Measurements from ENCODE around the gene RNU5D-1. TPM values are rescaled to one million over a fixed set of nuclear protein-coding genes. Genes with fewer than 3 reads are reported as not detected.

The RNU5D-1 gene
- total RNA-seq, 2 experiments from 2014 or later, result not detected

DNA sequence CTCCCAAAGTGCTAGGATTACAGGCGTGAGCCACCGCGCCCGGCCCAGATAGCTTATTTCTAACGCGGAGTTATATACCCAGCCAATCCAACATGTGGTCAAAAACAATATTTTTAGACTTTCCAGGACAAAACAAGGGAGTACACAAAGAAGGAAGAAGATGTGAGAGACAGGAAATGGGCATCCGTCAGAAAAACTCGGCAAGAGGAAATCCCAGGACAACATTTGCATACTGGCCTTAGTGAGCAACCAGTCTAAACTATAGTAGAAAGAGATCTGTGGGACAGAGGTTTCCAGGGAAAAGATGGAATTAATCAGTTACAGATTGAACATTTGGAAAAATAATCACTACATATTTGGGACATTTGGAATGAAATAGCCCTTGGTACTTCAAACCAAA is 45.1 kb downstream of the RNU5D-1 start:
- ATAC-seq (ENCODE audit: poor library complexity) (no peak), DNase-seq (no peak)
- Mint-ChIP-seq H3K27ac (no peak overlapping the region), H3K27me3 (no peaks in the 10 kb centered on the region), H3K36me3 (ENCODE audit: low read depth) (no peaks in the 10 kb centered on the region), H3K9me3 (no peaks in the 10 kb centered on the region), H3K4me1 (ENCODE audit: low read depth) (no peaks in the 10 kb centered on the region), H3K4me3 (no peak overlapping the region)
- CTCF ChIA-PET, result no interaction called here
- Histone ChIP-seq H3K27ac (ENCODE audit: low read depth in 1 of 2, low read length in 2 of 2) (no peak overlapping the region), H3K36me3 (ENCODE audit: insufficient read depth, low read length) (no peaks in the 10 kb centered on the region), H3K4me3 (ENCODE audit: low read length) (no peak overlapping the region), H3K4me1 (ENCODE audit: insufficient read depth, low read length) (no peaks in the 10 kb centered on the region), H3K27me3 (ENCODE audit: control insufficient read depth in 1 of 2, insufficient read depth in 2 of 2, low read length in 2 of 2) (no peaks in the 10 kb centered on the region), H3K9me3 (ENCODE audit: control insufficient read depth in 1 of 2, insufficient read depth in 1 of 2, low read length in 2 of 2) (no peaks in the 10 kb centered on the region)
- POLR2A ChIA-PET, result no interaction called here
- intact Hi-C loops (cut with DNase I, micrococcal nuclease), result no loop called here
- TF ChIP-seq, protein P1, sequence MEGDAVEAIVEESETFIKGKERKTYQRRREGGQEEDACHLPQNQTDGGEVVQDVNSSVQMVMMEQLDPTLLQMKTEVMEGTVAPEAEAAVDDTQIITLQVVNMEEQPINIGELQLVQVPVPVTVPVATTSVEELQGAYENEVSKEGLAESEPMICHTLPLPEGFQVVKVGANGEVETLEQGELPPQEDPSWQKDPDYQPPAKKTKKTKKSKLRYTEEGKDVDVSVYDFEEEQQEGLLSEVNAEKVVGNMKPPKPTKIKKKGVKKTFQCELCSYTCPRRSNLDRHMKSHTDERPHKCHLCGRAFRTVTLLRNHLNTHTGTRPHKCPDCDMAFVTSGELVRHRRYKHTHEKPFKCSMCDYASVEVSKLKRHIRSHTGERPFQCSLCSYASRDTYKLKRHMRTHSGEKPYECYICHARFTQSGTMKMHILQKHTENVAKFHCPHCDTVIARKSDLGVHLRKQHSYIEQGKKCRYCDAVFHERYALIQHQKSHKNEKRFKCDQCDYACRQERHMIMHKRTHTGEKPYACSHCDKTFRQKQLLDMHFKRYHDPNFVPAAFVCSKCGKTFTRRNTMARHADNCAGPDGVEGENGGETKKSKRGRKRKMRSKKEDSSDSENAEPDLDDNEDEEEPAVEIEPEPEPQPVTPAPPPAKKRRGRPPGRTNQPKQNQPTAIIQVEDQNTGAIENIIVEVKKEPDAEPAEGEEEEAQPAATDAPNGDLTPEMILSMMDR (IDR thresholded peaks at IDR 0.05), result no peak

DNA sequence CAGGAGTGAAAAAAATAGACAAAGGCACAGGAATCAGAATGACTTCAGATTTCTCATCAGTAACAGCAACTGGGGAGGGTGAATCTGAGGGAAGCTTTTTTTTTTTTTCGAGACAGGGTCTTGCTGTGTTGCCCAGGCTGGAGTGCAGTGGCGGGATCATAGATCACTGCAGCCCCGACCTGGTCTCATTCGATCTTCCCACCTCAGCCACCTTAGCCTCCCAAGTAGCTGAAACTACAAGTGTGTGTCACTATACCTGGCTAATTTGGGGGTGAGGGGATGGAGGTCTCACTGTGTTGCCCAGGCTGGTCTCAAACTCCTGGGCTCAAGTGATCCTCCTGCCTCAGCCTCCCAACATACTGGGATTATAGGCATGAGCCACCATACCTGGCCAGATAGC is 45.8 kb downstream of the RNU5D-1 start:
- H3K36me3 ChIP-seq (ENCODE audit: insufficient read depth, low read length), result no peaks in the 10 kb centered on the region
- Mint-ChIP-seq H3K4me1 (ENCODE audit: low read depth) (no peaks in the 10 kb centered on the region), H3K9me3 (no peaks in the 10 kb centered on the region), H3K36me3 (ENCODE audit: low read depth) (no peaks in the 10 kb centered on the region), H3K27ac (no peak overlapping the region), H3K27me3 (no peaks in the 10 kb centered on the region), H3K4me3 (no peak overlapping the region)
- DNase-seq (no peak), ATAC-seq (ENCODE audit: poor library complexity) (no peak)
- no peaks in the 10 kb centered on the region for H3K9me3 ChIP-seq (ENCODE audit: control insufficient read depth in 1 of 2, insufficient read depth in 1 of 2, low read length in 2 of 2)
- H3K4me3 ChIP-seq (ENCODE audit: low read length), result no peak overlapping the region
- H3K4me1 ChIP-seq (ENCODE audit: insufficient read depth, low read length), result no peaks in the 10 kb centered on the region
- H3K27ac ChIP-seq (ENCODE audit: low read depth in 1 of 2, low read length in 2 of 2), result no peak overlapping the region
- no peaks in the 10 kb centered on the region for H3K27me3 ChIP-seq (ENCODE audit: control insufficient read depth in 1 of 2, insufficient read depth in 2 of 2, low read length in 2 of 2)
- ChIA-PET POLR2A (no interaction called here), CTCF (no interaction called here)
- intact Hi-C loops (cut with DNase I, micrococcal nuclease), result no loop called here
- TF ChIP-seq, protein P1 (IDR thresholded peaks at IDR 0.05), result no peak

DNA sequence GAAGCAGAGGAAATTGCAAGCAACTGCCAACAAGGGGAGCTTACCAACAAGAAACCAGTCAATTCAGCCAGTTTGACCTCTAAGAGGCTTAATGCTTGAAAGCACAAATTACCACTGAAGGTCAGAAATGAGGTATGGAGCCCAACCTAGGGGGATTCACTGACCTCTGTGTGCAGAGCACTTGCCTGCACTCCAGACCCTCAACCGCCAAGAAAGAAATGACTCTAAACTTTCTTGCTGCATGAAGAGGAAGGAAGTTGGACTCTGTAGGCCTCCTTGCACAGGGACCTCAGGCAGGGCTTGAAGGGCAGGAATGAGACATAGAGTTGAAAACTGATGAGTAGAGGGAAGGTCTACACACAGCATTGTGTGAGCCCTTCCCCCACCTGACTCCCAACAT is 46.4 kb downstream of the RNU5D-1 start:
- no peaks in the 10 kb centered on the region for H3K27me3 ChIP-seq (ENCODE audit: control insufficient read depth in 1 of 2, insufficient read depth in 2 of 2, low read length in 2 of 2)
- H3K4me1 Mint-ChIP-seq (ENCODE audit: low read depth), result no peaks in the 10 kb centered on the region
- H3K36me3 ChIP-seq (ENCODE audit: insufficient read depth, low read length), result no peaks in the 10 kb centered on the region
- no peak overlapping the region for H3K27ac Mint-ChIP-seq
- no peaks in the 10 kb centered on the region for H3K36me3 Mint-ChIP-seq (ENCODE audit: low read depth)
- ChIA-PET POLR2A (interaction anchor here (1.4 to 1.6 kb wide), 2 partner anchors 10 to 12 kb away, joined by 5 read pairs; partner anchors contain the start of genes ARMH1 and TMEM53), CTCF (no interaction called here)
- intact Hi-C loops (cut with DNase I, micrococcal nuclease), result no loop called here
- H3K27ac ChIP-seq (ENCODE audit: low read depth in 1 of 2, low read length in 2 of 2), result no peak overlapping the region
- TF ChIP-seq, protein P1 (IDR thresholded peaks at IDR 0.05), result no peak
- peak in 1 of 14 experiments; percentile 13 for DNase-seq
- no peaks in the 10 kb centered on the region for H3K27me3 Mint-ChIP-seq
- H3K9me3 ChIP-seq (ENCODE audit: control insufficient read depth in 1 of 2, insufficient read depth in 1 of 2, low read length in 2 of 2), result no peaks in the 10 kb centered on the region
- H3K4me3 Mint-ChIP-seq, result no peak overlapping the region
- H3K9me3 Mint-ChIP-seq, result no peaks in the 10 kb centered on the region
- H3K4me1 ChIP-seq (ENCODE audit: insufficient read depth, low read length), result no peaks in the 10 kb centered on the region
- ATAC-seq (ENCODE audit: poor library complexity), result no peak
- no peak overlapping the region for H3K4me3 ChIP-seq (ENCODE audit: low read length)
